ENCODE results near the gene AMZ2.
"Not testable (repeated sequence)": the region's sequence is repeated elsewhere in the genome, so short reads cannot be mapped to it uniquely, and the experiment has no call there.

- TF ChIP-seq CTCF (IDR thresholded peaks at IDR 0.05; ENCODE audit: control extremely low read depth in 1 of 3, insufficient read depth in 1 of 3, low read depth in 1 of 3, low read length in 3 of 3); EZH2 (IDR thresholded peaks at IDR 0.05; ENCODE audit: low read depth, low read length, severe bottlenecking); KDM1A (IDR thresholded peaks at IDR 0.05; ENCODE audit: borderline replicate concordance, low read length); JUN (IDR thresholded peaks at IDR 0.05; ENCODE audit: low read depth, low read length); USF2 (IDR thresholded peaks at IDR 0.05; ENCODE audit: low read length); CHD2 (IDR thresholded peaks at IDR 0.05; ENCODE audit: low read length); POLR2AphosphoS5 (IDR thresholded peaks at IDR 0.05; ENCODE audit: low read depth, low read length); GTF2F1 (IDR thresholded peaks at IDR 0.05; ENCODE audit: borderline replicate concordance, low read depth, low read length); SP1 (IDR thresholded peaks at IDR 0.05; ENCODE audit: low read depth, low read length); ASH2L (IDR thresholded peaks at IDR 0.05; ENCODE audit: low read length); TAF1 (IDR thresholded peaks at IDR 0.05; ENCODE audit: low read depth, low read length); PHF8 (conservative IDR thresholded peaks at IDR 0.05; ENCODE audit: low read depth, low read length); BRCA1 (IDR thresholded peaks at IDR 0.05; ENCODE audit: low read depth, low read length): not testable (repeated sequence)
Observed at GRCh38 chr17:68234726-68235335, 13.0 kb upstream of the AMZ2 start.

All from H1 (cell line).